Activated naive CD8-positive, alpha-beta T cell treated with anti-CD3 and anti-CD28 coated beads for 36 hours (primary cell): ENCODE measurements around the gene HOXB5. TPM values are rescaled to one million over a fixed set of nuclear protein-coding genes. Genes with fewer than 3 reads are reported as not detected.

Experiments
- DNase-seq: peaks from one replicate; pipeline ENCODE4 v3.0.0; 2021
- H3K27ac Mint-ChIP-seq: one replicate; pipeline ENCODE4 v1.8.0; 2022; ENCODE audit warnings: mild to moderate bottlenecking, moderate library complexity, mixed read lengths
- H3K27me3 Mint-ChIP-seq: one replicate; pipeline ENCODE4 v1.8.0; 2022; ENCODE audit warnings: mild to moderate bottlenecking, mixed read lengths
- H3K36me3 Mint-ChIP-seq: one replicate; pipeline ENCODE4 v1.8.0; 2021; ENCODE audit warnings: mild to moderate bottlenecking, mixed read lengths
- H3K4me1 Mint-ChIP-seq: one replicate; pipeline ENCODE4 v1.8.0; 2021; ENCODE audit warnings: mixed read lengths
- H3K4me3 Mint-ChIP-seq: one replicate; pipeline ENCODE4 v1.8.0; 2022; ENCODE audit warnings: mild to moderate bottlenecking, moderate library complexity, mixed read lengths
- H3K9me3 Mint-ChIP-seq: one replicate; pipeline ENCODE4 v1.8.0; 2022; ENCODE audit warnings: mixed read lengths
- total RNA-seq, 2 experiments: library from RNA; stranded (reverse); gene quantifications; one replicate each; pipeline ENCODE4 v1.2.3, GENCODE V29; 2021

HOXB5 gene
- total RNA-seq, 2 experiments from 2014 or later: not detected

DNA sequence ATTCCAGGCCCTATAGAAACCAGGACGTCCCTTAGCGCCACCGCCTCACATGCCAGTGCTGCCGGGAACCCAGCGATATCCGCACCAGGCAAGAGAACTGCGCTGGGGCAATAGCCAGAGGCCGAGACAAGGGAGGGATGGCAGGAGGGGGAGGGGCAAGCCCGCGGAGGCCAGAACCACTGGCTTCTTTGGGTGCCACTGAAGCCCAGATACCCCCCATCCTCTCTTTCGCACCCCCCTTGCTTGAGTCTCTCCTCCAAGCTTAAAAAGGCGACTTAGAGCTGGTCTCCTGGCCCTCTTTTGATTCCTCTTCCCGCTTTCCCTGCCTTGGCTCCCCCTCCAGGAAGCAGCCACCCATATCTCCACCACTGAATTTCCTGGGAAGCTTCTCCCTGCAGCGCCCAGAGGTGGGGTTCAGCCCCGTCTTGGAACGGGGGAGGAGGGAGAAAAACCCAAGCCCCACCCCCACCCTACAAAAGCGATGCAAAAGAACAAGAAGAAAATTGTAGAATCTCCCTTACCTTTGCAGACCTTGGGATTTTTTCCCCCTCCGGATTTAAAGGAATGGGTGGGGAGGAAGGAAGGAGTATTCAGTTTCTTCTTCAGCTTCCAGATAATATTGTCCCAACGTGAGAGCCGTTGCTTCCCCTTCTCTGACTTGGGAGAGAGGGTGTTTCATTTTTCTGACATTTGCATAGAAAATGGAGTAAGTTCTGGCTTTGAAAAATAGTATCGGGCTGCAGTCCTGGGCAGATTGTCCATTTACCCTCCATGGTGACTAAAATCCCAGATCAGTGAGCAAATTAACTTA lies 10.6 kb upstream of the HOXB5 start:
- Mint-ChIP-seq H3K4me3 (no peak overlapping the region), H3K4me1 (peaks cover 17% of the 10 kb centered on the region), H3K27ac (no peak overlapping the region), H3K36me3 (no peaks in the 10 kb centered on the region), H3K27me3 (peaks cover 98% of the 10 kb centered on the region), H3K9me3 (no peaks in the 10 kb centered on the region)
- DNase-seq: no peak

DNA sequence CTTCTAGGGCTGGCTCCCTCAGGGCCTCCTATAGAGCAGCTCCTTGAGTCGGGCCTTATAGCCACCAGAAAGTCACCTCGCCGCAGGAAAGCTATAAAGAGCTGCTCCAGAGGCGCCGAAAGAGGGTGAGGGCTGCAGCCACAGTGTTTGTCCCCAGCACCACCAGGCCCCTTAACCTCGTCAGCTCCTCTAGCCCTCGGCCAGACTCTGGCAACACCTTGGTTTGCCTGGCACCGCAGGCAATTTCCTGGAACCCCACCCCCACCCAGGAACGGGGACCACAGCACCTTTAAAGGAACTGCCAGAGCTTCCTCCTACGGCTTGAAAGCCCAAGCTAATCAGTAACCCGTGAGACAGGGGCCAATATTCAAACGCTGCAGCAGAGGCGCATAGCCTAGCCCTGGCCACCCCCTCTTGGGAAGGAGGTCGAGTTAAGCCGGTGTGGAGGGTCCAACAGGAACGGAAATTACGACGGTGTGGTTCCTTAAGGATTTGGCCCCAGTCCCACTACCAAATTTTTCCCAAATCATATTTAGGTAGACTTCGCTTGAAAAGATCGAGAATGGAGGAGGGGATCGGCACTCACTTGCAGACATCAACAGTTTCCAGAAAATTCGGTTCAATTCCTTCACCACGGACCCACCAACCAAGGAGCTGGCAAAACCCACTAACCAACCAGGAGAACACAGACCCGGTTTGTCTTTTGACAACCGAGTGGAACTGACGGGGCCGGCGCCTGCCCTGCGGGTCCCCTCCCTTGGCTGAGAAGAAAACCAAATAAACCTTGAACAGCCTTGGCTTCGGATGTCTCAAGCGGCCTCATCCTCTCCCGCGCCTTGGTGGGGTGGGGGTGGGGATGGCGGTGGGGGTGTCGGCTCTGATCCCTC lies 8.2 kb upstream of the HOXB5 start:
- H3K36me3 Mint-ChIP-seq: no peaks in the 10 kb centered on the region
- DNase-seq: no peak
- no peaks in the 10 kb centered on the region for H3K9me3 Mint-ChIP-seq
- H3K27me3 Mint-ChIP-seq: peaks cover 98% of the 10 kb centered on the region
- no peak overlapping the region for H3K27ac Mint-ChIP-seq
- no peak overlapping the region for H3K4me3 Mint-ChIP-seq
- H3K4me1 Mint-ChIP-seq: peaks cover 31% of the 10 kb centered on the region

DNA sequence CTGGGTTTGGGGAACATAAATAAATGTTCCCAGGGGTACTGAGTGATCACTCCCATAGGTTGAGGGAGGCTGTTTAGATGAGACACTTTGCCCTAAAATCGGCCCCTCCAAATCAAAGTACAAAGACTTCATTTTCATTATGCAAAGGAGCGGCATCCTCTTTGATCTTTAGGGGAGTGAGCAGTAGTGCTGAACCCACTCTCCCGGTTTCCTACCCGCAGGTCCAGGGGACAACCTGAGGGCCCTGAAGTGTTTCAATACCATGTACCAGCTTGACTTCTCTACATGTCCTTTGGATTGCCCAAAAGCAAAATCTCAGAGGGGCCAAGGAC lies 7.6 kb upstream of the HOXB5 start:
- H3K27ac Mint-ChIP-seq: no peak overlapping the region
- DNase-seq: no peak
- H3K27me3 Mint-ChIP-seq: peaks cover 99% of the 10 kb centered on the region
- no peaks in the 10 kb centered on the region for H3K9me3 Mint-ChIP-seq
- H3K36me3 Mint-ChIP-seq: no peaks in the 10 kb centered on the region
- peaks cover 37% of the 10 kb centered on the region for H3K4me1 Mint-ChIP-seq
- H3K4me3 Mint-ChIP-seq: no peak overlapping the region

DNA sequence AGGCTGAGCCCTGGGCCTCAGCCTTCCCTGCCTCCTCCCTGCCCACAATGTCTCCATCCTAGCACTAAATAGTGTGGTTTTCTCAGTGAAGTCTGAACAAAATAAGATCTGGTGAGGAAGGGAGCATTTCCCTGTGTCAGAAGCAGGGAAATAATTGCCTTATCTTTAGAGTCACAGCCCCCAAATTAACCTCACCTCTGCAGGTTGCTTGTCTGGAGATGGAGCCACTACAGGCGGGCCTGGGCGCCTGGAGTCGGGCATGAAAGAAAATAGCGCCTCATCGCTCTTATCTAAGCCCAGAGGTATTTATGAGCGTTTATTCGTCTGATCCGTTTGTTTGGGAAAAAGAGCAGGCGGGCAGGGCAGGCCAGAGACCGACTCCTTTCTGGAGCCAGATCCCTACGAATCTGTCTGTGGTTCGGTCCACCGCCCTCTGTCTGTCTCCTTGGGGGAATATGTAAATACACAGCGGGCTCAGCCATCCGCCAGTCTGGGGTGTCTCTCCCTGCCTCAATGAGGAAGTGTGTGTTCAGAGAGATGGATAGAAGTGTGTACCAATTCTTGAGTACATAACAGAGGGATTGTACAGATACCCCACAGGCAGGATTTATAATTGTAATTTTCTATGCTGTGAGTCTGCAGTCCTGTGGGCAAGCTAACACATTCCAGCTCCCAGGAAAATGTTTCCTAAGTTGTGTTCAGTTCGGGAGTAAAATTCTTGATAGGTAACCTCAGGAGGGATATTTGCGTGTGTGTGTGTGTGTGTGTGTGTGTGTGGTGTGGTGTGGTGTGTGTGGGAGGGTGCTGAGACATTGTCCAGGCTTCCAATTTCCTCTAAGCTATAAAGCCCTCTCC lies 6.9 kb upstream of the HOXB5 start:
- H3K9me3 Mint-ChIP-seq: no peaks in the 10 kb centered on the region
- peaks cover 39% of the 10 kb centered on the region for H3K4me1 Mint-ChIP-seq
- peaks cover 99% of the 10 kb centered on the region for H3K27me3 Mint-ChIP-seq
- no peak overlapping the region for H3K4me3 Mint-ChIP-seq
- no peak for DNase-seq
- no peak overlapping the region for H3K27ac Mint-ChIP-seq
- H3K36me3 Mint-ChIP-seq: no peaks in the 10 kb centered on the region

DNA sequence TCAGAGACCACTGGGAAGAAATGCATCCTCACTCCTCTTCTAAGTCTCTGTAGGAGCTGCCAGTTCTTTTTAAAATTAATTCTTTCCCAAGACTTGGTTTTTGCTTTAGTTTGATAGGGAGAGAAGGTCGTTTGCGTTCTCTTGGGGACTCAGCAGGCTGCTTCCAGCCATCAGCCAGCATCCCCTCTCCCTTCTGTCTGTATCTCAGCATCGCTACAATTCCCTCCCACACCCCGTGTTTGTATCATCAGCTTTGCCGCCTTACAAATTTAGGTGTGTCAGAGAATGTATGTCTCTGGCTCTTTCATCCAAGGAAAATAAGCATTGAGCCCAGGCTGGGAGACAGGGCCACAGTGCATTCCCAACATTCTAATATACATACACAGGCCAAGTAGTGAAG lies 5.8 kb upstream of the HOXB5 start:
- H3K36me3 Mint-ChIP-seq: no peaks in the 10 kb centered on the region
- H3K9me3 Mint-ChIP-seq: no peaks in the 10 kb centered on the region
- no peak for DNase-seq
- H3K4me1 Mint-ChIP-seq: peaks cover 33% of the 10 kb centered on the region
- H3K4me3 Mint-ChIP-seq: no peak overlapping the region
- no peak overlapping the region for H3K27ac Mint-ChIP-seq
- peaks cover 98% of the 10 kb centered on the region for H3K27me3 Mint-ChIP-seq

DNA sequence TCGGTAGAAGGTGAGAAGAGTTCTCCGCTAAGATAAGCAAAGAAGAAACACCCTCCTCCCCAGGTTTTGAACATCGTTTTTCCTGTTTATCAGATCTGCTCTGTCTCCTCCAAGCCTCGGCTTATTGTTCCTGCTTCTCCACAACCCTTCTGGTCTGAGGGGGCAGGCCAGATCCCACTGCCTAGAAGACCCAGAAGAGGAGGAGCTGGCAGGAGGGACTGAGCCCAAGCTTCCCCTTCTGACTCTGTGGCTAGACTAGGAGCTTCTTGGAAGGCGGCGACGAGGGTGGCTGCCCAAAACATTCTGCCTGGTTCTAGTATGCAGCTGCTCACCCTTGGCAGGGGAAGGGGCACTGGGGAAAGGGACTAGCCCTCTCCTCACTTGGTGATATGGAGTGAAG lies 5.2 kb upstream of the HOXB5 start:
- Mint-ChIP-seq H3K36me3 (no peaks in the 10 kb centered on the region), H3K4me1 (peaks cover 32% of the 10 kb centered on the region), H3K4me3 (no peak overlapping the region), H3K9me3 (no peaks in the 10 kb centered on the region), H3K27ac (no peak overlapping the region), H3K27me3 (peaks cover 98% of the 10 kb centered on the region)
- DNase-seq: no peak

DNA sequence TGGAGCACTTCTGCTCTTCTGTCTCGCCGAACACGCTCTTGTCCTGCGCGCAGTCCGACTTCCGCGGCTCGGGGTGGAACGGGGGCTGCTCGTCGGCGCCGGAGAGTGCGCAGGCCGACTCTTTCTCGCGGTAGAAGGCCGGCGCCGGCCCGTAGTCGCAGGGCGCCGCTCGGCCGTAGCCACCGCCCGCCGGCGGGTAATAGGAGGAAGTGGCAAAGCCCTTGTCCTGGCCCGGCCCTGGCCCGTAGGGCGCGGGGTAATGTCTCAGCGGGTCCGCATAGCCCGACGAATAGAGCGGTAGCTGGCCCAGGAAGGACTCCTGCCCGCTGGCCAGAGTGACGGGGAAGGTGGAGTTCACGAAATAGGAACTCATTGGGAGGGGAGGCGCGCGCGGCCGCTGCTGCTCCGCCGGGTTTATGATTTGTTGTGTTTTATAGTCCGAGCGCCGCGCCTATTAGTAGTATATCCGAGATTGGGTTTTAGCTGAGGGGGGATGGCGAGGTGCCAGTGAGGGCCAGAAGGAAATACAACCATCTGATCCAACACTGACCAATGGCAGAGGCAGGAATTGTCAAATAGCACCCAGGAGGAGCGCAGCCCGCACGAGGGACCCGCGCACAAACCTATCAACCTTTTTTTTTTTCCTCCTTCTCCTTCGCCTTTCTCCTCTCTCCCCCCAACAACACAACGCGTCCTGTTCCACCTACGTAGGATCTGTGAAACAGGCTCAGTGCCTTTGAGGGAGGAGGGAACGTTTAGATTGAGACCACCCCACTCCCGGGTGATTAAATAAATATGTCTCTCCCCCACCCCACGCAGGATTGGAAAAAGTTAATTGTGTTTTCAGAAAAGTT lies 4.4 kb upstream of the HOXB5 start:
- Mint-ChIP-seq H3K27ac (no peak overlapping the region), H3K36me3 (no peaks in the 10 kb centered on the region), H3K9me3 (no peaks in the 10 kb centered on the region), H3K4me1 (peaks cover 31% of the 10 kb centered on the region), H3K27me3 (peaks cover 98% of the 10 kb centered on the region), H3K4me3 (peak overlapping the region; percentile 71)
- no peak for DNase-seq

DNA sequence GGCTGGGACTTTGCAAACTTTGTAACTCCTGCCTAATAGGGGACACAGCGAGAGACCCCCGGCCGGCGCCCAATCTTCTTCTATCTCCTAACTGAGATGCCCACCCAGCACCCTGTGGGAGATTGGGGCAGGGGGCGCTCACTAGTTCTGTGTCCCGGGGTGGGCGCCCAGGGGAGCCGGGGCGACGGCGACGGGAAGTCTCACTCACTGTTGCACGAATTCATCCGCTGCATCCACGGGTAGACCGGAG lies 3.9 kb upstream of the HOXB5 start:
- Mint-ChIP-seq H3K4me3 (peak overlapping the region; percentile 71), H3K36me3 (no peaks in the 10 kb centered on the region), H3K27ac (no peak overlapping the region), H3K4me1 (peaks cover 35% of the 10 kb centered on the region), H3K9me3 (no peaks in the 10 kb centered on the region), H3K27me3 (peaks cover 98% of the 10 kb centered on the region)
- no peak for DNase-seq

DNA sequence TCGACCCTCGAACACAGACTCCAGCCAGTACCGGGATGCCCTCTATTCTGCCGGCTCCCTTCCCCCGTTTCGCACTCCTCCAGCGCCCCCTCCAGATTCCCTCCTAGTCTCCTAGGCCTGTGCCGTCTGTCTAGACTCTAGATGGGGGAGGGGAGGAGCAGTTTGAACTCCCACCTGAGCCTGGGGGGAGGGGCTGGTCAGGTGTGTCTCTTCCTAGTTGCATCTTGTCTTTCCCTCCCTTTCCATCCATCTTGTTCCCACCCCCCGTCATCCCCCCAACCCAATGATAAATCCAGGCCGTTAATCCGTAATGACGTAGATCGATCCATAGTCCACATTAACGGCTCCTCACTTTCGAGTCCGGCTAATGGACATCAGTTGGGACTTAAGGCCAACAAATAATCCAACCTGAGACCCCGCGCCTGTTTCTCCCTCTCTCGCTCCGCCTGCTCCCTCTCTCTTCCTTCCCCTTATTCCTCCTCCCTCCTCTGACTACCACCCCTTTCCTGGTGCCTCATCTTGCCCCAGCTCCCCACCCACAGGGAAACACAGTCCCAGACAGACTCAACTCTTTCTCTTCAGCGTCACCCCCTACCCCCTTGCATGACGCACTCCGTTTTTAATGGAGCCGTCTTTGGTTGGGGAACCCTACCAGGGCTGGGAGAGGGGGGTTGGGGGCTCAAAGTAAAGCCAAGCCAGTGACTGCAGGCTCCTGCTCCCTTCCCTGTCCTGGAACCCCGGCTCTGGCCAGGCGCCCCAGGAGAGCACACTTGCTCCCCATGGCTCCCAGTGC lies 3.4 kb upstream of the HOXB5 start:
- Mint-ChIP-seq H3K4me3 (peak overlapping the region; percentile 71), H3K9me3 (no peaks in the 10 kb centered on the region), H3K4me1 (peaks cover 36% of the 10 kb centered on the region), H3K27me3 (peaks cover 99% of the 10 kb centered on the region), H3K36me3 (no peaks in the 10 kb centered on the region), H3K27ac (no peak overlapping the region)
- DNase-seq: no peak

DNA sequence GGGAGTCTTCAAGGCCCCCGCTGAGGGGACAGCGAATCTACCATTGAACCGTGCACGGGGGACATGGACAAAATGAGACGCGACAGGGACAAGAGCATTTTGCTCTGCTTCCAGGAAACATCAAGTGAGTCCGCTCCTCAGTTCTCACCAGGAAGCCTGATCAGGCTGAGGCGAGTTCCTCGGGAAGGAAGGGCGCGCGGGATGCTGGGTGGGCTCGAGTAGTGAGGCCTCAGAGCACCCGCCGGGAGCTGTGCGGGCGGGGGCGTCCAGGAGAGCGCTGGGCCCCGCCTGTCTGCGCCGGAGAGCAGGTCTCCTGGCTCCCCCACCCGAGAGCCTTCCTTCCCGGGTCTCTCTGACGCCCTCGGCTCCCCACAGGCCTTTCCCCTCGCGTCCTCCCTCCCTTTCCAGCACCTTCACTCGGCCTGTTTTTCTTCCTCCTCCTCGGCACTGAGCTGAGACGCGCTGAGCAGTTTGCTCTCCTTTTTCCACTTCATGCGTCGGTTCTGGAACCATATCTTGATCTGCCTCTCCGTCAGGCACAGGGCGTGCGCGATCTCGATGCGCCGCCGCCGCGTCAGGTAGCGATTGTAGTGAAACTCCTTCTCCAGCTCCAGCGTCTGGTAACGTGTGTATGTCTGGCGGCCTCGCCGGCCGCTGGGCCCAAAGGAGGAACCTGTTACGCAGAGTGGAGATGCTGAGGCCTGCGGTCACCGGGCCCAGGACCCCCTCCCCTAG lies 2.6 kb upstream of the HOXB5 start:
- H3K27me3 Mint-ChIP-seq: peaks cover 99% of the 10 kb centered on the region
- no peaks in the 10 kb centered on the region for H3K9me3 Mint-ChIP-seq
- DNase-seq: no peak
- no peak overlapping the region for H3K27ac Mint-ChIP-seq
- no peaks in the 10 kb centered on the region for H3K36me3 Mint-ChIP-seq
- H3K4me1 Mint-ChIP-seq: peaks cover 36% of the 10 kb centered on the region
- H3K4me3 Mint-ChIP-seq: peak overlapping the region; percentile 71

DNA sequence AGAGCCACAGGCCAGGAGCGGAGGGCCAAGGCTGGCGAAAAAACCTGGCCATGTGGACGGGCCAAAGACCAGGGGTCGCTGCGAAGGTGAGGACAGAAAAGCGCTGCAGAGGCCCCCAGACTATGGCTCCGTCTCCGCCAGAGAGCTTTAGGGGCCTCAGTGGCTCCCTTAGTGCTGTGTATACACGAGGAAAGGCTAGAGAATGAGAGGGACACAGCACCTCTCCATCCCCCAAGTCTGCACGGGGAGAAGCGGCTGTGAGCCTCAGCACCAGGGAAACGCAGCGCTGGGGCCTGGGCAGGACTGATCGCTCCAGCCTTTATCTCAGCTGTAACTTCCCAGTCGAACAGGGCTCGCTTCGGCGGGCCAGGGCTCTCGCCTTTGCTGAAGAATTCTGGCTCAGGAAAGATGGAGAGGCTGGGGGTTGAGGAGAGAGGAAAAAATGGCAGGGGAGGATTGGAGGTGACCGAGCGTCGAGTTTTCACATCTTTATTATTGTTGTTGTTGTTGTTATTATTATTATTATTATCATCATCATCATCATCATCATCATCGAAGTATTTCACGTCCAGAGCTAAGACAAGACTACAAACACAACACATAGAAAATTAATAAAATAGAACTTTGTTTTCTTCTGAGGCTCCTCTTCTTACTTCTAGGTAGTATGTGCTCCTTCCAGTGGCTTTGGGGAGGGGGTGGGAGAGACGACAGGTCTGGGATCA lies 1.9 kb upstream of the HOXB5 start:
- DNase-seq: no peak
- Mint-ChIP-seq H3K27ac (no peak overlapping the region), H3K27me3 (peaks cover 98% of the 10 kb centered on the region), H3K36me3 (no peaks in the 10 kb centered on the region), H3K4me1 (peaks cover 36% of the 10 kb centered on the region), H3K4me3 (no peak overlapping the region), H3K9me3 (no peaks in the 10 kb centered on the region)

DNA sequence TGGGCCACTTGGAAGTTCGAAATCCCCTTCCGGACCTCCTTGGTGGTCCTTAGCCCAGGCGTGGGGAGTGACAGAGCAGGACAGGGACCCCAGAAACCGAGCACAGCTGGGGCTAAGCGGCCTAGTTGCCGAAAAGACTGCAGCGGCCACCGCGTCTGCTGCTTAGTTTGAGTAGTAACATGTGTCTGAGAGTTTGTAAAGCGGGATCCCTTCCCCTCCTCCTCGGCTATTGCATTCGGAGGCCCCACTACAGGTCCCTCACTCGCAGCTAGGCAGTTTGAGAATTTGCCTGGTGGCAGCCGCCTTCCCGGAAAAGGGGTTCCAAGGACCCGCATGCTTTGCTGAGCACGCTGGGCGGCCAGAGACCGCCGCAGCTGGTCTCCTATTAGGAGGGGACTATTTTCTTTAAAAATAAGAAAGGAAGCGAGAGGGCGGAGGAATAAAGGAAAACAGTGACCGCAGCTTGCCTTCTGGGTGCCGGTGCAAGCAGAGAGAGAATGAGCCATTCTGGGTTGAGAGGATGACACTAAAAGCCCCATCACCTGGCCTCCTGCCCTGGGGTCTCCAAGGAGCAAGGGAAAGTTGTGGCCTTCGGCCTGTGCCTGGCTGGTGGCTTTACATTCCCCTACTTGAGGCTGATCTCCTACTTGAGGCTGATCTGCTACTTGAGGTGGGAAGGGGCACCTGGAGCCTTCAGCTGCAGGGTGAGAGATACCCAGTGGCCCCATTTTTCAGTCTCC lies 1.1 kb upstream of the HOXB5 start:
- Mint-ChIP-seq H3K9me3 (no peaks in the 10 kb centered on the region), H3K27ac (no peak overlapping the region), H3K4me1 (peaks cover 40% of the 10 kb centered on the region), H3K27me3 (peaks cover 98% of the 10 kb centered on the region), H3K4me3 (no peak overlapping the region), H3K36me3 (no peaks in the 10 kb centered on the region)
- no peak for DNase-seq
